Keratinocyte (primary cell): ENCODE measurements around the gene ASZ1. TPM values are rescaled to one million over a fixed set of nuclear protein-coding genes. Genes with fewer than 3 reads are reported as not detected.

ENCODE experiments used
- DNase-seq: peaks from one replicate; pipeline ENCODE4 v3.0.0-alpha.2; 2011; ENCODE audit warnings: low read depth, missing footprints, low spot score
- FAIRE-seq: peaks from 2 replicates; lab custom pipeline; 2011; peaks lifted over from hg19 to GRCh38; lab: Jason Lieb, UNC
- H2AFZ ChIP-seq: 2 replicates; pipeline ENCODE4 v1.6.0; 2012; ENCODE audit warnings: low read length, control low read depth, inconsistent platforms; ENCODE audit not compliant: control insufficient read depth
- H3K27ac ChIP-seq: 2 replicates; pipeline ENCODE4 v1.5.1; 2011; ENCODE audit warnings: low read length; ENCODE audit not compliant: control insufficient read depth, insufficient read depth
- H3K27me3 ChIP-seq: 3 replicates; pipeline ENCODE4 v1.6.0; 2011; ENCODE audit warnings: low read length; ENCODE audit not compliant: control insufficient read depth, insufficient read depth; ENCODE audit errors: extremely low read depth
- H3K36me3 ChIP-seq, 2 experiments: 2 replicates in 1 of 2; 3 replicates in 1 of 2; pipeline ENCODE4 v1.5.1; 2011; ENCODE audit warnings: low read length in 2 of 2, mild to moderate bottlenecking in 1 of 2; ENCODE audit not compliant: control insufficient read depth in 2 of 2, insufficient read depth in 2 of 2; ENCODE audit errors: extremely low read depth in 1 of 2
- H3K4me1 ChIP-seq: 3 replicates; pipeline ENCODE4 v1.5.1; 2011; ENCODE audit warnings: low read length; ENCODE audit not compliant: control insufficient read depth, insufficient read depth; ENCODE audit errors: extremely low read depth
- H3K4me2 ChIP-seq: 3 replicates; pipeline ENCODE4 v1.6.0; 2011; ENCODE audit warnings: low read depth, low read length; ENCODE audit not compliant: control insufficient read depth, insufficient read depth; ENCODE audit errors: extremely low read depth
- H3K4me3 ChIP-seq, 3 experiments: fragments of 200-600 bp in 1 of 3; sonication (generic) in 1 of 3; 2 replicates in 2 of 3; 3 replicates in 1 of 3; pipeline ENCODE4 v1.5.1; 2011 to 2016; ENCODE audit warnings: low read length in 3 of 3, mild to moderate bottlenecking in 3 of 3, control low read depth in 2 of 3, inconsistent platforms in 1 of 3, low read depth in 1 of 3, mixed read lengths in 1 of 3, mixed run types in 1 of 3, moderate library complexity in 1 of 3; ENCODE audit not compliant: control insufficient read depth in 2 of 3, insufficient read depth in 2 of 3; ENCODE audit errors: extremely low read depth in 1 of 3
- H3K79me2 ChIP-seq: 2 replicates; pipeline ENCODE4 v1.6.0; 2012; ENCODE audit warnings: low read length; ENCODE audit not compliant: control insufficient read depth, insufficient read depth
- H3K9ac ChIP-seq: 3 replicates; pipeline ENCODE4 v1.6.0; 2011; ENCODE audit warnings: low read length; ENCODE audit not compliant: control insufficient read depth, insufficient read depth; ENCODE audit errors: extremely low read depth
- H3K9me1 ChIP-seq: 3 replicates; pipeline ENCODE4 v1.6.0; 2011; ENCODE audit warnings: low read length; ENCODE audit not compliant: control insufficient read depth, insufficient read depth; ENCODE audit errors: extremely low read depth
- H3K9me3 ChIP-seq: 2 replicates; pipeline ENCODE4 v1.5.1; 2012; ENCODE audit warnings: low read depth, low read length; ENCODE audit not compliant: control insufficient read depth
- H4K20me1 ChIP-seq: 3 replicates; pipeline ENCODE4 v1.6.0; 2011; ENCODE audit warnings: low read length; ENCODE audit not compliant: control insufficient read depth, insufficient read depth; ENCODE audit errors: extremely low read depth
- CTCF ChIP-seq, 3 experiments: IDR thresholded peaks in 1 of 3; conservative IDR thresholded peaks in 1 of 3; optimal IDR thresholded peaks in 1 of 3; 2 replicates in 2 of 3; 3 replicates in 1 of 3; pipeline versions ENCODE3 to v1.5.1; 2011; ENCODE audit warnings: low read length in 3 of 3, mild to moderate bottlenecking in 3 of 3, moderate library complexity in 2 of 3, control low read depth in 1 of 3, inconsistent platforms in 1 of 3; ENCODE audit not compliant: insufficient read depth in 2 of 3; ENCODE audit errors: extremely low read depth in 1 of 3
- EZH2 ChIP-seq: IDR thresholded peaks from one replicate; pipeline ENCODE4 v1.6.1; 2012; ENCODE audit warnings: inconsistent platforms, mild to moderate bottlenecking, low read length, moderate library complexity
- dilution Hi-C: fragments of 300-500 bp; cut with MboI; formaldehyde crosslinking; loops from one replicate; pipeline ENCODE4 v1.7.0; 2020; ENCODE audit warnings: low sequenced_read_pairs; ENCODE audit not compliant: extremely low pct_ligation_motif_present
- polyA plus RNA-seq, 5 experiments: library from polyadenylated mRNA; depleted of rRNA in 3 of 5; stranded (reverse) in 3 of 5; stranded (forward) in 1 of 5; unstranded in 1 of 5; fragments of >200 nt; gene quantifications; 1 replicate in 1 of 5; 2 replicates in 3 of 5; 3 replicates in 1 of 5; pipeline versions ENCODE4 v1.2.1 to v1.2.3, GENCODE V29; 2011 to 2012; ENCODE audit warnings: missing spikeins in 2 of 5, low read depth in 1 of 5, low replicate concordance in 1 of 5

The ASZ1 gene
- polyA plus RNA-seq, 1 donor (not counting 4 experiments of a cell fraction or from before 2014, with no cell fraction given) = not detected

DNA sequence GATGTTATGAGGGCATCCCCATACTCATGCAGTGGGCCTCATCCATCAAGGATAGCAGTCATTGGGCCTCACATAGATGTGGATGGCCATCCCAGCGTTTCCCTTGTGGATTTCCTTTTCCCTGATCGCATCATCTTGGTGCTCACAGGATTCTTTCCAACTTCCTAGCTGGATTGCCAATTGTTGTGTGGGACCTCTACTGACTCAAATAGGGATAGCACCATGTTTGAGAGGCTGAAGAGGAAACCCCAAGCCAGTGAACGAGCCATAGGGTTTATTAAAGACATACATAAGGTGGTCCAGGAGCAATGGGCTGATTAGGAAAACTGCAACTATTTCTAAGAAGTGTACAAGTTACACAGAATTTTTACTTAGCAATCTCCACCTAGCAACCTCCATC lies 21.8 kb downstream of the ASZ1 start:
- Histone ChIP-seq H3K79me2 (no peaks in the 10 kb centered on the region), H3K9ac (no peak overlapping the region), H3K4me1 (no peaks in the 10 kb centered on the region), H3K9me1 (no peaks in the 10 kb centered on the region), H4K20me1 (no peaks in the 10 kb centered on the region), H3K9me3 (no peaks in the 10 kb centered on the region), H3K36me3 (no peaks in the 10 kb centered on the region), H3K4me2 (no peak overlapping the region), H2AFZ (no peak overlapping the region), H3K4me3 (no peak overlapping the region), H3K27ac (no peak overlapping the region), H3K27me3 (no peaks in the 10 kb centered on the region)
- dilution Hi-C loops = no loop called here
- TF ChIP-seq EZH2 (no peak), CTCF (optimal IDR thresholded peaks at IDR 0.05 in 1 of 3, IDR thresholded peaks at IDR 0.05 in 1 of 3, conservative IDR thresholded peaks at IDR 0.05 in 1 of 3; ENCODE audit: extremely low read depth in 1 of 3, insufficient read depth in 2 of 3, low read length in 3 of 3) (no peak)
- FAIRE-seq (no peak), DNase-seq (no peak)

DNA sequence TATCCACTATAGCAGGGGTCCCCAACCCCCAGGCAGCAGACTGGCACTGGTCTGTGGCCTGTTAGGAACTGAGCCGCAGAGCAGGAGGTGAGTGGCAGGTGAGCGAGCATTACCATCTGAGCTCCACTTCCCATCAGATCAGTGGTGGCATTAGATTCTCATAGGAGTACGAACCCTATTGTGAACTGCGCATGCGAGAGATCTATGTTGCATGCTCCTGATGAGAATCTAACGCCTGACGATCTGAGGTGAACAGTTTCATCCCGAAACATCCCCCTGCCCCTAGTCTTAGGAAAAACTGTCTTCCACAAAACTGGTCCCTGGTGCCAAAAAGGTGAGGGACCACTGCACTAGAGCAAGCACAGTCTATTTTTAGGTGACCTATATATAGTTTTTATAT lies 23.6 kb downstream of the ASZ1 start:
- dilution Hi-C loops = no loop called here
- H3K9me1 ChIP-seq = no peaks in the 10 kb centered on the region
- H3K36me3 ChIP-seq = no peaks in the 10 kb centered on the region
- no peak overlapping the region for H3K27ac ChIP-seq
- FAIRE-seq (no peak), DNase-seq (no peak)
- H3K79me2 ChIP-seq = no peaks in the 10 kb centered on the region
- no peaks in the 10 kb centered on the region for H3K27me3 ChIP-seq
- TF ChIP-seq EZH2 (no peak), CTCF (optimal IDR thresholded peaks at IDR 0.05 in 1 of 3, IDR thresholded peaks at IDR 0.05 in 1 of 3, conservative IDR thresholded peaks at IDR 0.05 in 1 of 3; ENCODE audit: extremely low read depth in 1 of 3, insufficient read depth in 2 of 3, low read length in 3 of 3) (no peak)
- no peak overlapping the region for H2AFZ ChIP-seq
- no peaks in the 10 kb centered on the region for H4K20me1 ChIP-seq
- no peaks in the 10 kb centered on the region for H3K4me1 ChIP-seq
- H3K4me2 ChIP-seq = no peak overlapping the region
- no peak overlapping the region for H3K9ac ChIP-seq
- H3K4me3 ChIP-seq = no peak overlapping the region
- no peaks in the 10 kb centered on the region for H3K9me3 ChIP-seq
